ENCODE results near the gene FAM149A.
A peak's percentile ranks its signal among the peaks of the same experiment; 100 is the strongest.

FAM149A gene

GRCh38 chr4:186107947-186108346 is 3.4 kb downstream of the FAM149A start:
- DNase-seq: no peak

DNA sequence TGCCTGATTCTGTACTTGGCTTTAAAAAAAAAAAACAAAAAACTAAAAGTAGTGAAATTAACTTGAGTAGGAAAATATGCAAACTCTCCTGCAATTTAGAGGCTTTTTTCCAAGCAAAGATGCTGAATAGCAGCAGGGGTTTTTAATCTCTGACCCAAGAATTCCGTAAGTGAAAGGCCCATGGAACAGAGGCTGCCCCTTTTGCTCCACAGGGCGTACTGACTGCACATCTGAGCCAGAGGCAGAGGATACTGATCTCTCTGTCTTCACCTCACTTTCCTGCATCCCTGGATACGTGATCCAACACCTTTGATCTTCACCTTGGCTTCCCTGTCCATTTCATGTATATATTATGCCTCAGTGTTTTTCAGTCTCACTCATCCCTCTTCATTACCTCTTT is 3.9 kb downstream of the FAM149A start:
- DNase-seq: no peak

DNA sequence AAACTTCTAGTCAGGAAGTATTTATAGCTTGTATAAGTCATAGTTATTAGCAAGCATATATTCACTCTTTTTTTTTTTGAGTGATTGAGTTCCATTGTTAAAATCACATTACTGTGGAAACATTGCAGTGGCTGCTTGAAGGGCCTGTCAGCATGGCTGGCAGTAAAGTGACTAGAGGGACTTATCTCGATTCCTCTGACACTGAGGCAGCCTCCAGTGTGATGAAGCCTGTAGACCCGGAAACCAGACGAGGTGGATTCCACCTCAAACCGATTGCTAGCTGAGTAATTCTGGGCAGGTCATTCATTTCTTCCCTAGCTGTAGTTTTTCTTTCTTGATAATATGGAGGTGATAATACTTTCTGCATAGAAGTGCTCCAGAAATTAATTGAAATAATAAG is 4.7 kb downstream of the FAM149A start:
- no peak for DNase-seq

DNA sequence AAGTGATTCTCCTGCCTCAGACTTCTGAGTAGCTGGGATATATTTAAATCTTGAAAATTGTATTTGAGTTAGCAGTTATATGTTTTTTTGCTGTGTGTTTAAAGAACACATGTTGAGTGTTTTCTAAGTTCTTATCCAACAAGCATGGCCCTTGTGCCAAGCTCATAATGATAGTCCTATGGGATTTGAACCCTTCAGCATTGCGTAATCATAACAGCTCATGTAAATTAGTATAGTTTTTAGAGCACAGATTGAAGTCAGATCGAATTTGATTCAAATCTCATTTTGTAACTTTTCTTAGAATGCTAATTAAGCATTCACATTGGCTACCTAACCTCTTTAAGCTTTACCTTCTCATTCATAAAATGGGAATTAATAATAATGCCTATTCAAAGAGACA is 12.2 kb downstream of the FAM149A start:
- DNase-seq: no peak

- no peak for DNase-seq
These were observed 14.1 kb downstream of the FAM149A start for GRCh38 chr4:186118582-186118981.

DNA sequence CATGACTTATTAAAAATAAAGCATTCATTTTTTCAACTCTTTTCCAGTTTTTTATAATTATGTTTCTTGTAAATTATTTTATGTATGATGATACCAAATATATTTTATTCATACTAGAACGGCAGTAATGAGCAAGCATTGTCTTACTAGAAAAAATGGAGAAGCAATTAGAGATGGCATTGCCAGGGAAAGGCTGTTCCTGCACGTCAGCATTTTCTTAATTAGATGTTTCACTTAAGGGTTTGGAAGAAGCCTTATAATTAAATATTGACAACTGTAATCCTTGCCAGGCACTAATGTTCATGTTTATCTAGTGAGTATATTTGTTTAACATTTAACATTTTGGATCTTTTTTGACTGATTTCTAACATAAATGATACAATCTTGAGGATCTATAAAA is 16.6 kb downstream of the FAM149A start:
- no peak for DNase-seq

DNA sequence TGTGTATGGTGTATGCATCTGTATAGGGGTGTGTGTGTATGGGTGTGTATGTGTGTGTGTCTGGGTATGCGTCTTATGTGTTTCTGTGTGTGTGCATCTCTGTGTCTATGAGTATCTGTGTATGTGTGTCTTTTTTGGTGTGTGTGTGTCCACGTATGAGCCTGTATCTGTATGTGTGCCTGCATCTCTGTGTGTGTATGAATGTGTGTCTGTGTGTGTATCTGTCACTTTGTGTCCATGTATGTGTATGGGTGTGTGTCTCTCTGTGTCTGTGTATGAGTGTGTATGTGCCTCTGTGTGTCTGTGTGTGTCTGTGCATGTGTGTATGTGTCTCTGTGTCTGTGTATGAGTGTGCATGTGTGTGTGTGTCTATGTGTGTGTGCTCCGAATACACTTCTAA is 24.3 kb downstream of the FAM149A start:
- no peak for DNase-seq

GRCh38 chr4:186131935-186132334 is 27.4 kb downstream of the FAM149A start:
- DNase-seq: no peak

DNA sequence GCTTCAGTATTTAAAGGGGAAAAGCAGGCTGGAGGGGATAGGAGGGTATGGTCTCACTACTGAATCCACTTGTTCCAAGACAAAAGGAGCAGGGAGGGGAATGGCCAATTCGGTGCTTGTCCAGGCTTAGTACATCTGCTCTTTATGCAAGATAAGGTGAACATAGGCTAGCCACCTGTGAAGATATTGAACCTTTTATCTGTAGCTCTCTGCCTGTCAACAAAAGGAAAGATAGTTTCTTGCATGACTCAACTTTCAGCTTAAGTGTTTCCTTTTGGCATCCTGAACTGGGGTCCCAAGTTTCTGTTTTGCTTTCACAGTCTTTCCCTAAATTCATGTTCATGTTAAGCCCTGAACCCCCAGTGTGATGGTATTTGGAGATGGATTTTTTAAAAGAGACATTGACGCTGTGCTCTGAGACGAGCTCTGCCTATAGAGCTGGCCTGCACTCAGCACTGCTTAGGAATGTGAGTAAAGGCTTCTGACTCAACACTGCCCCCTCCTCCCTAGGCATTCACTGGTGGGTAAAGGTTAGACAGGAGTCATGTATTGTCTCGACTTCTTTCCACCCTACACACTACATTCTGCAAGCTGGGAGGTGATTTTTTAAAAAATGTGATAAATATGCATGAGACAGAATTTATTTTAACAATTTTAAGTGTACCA is 28.2 kb downstream of the FAM149A start:
- DNase-seq: no peak

- peak; percentile 61 for DNase-seq
These were observed 29.8 kb downstream of the FAM149A start for GRCh38 chr4:186134257-186134656.

DNA sequence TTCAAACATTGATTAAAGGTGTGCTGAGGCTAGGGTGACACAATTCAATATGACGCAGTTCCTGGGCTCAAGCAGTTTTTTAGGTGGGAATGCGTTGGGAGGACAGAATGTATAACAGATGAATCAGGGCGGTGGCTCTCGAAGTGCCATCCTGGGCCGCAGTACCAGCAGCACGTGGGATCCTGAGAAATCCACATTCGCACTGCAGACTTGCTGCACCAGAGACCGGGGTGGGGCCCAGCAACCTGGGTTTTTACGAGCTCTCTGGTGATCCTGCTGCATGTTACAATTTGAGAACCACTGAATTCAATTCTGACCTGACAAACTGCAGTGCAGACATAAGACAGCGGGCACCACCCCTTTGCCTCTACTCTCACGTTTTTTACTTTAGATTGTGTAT is 30.4 kb downstream of the FAM149A start:
- no peak for DNase-seq

- no peak for DNase-seq
These were observed 32.8 kb downstream of the FAM149A start for GRCh38 chr4:186137196-186137794.

GRCh38 chr4:186144198-186144945 is 39.9 kb downstream of the FAM149A start:
- DNase-seq: peak; percentile 18

DNA sequence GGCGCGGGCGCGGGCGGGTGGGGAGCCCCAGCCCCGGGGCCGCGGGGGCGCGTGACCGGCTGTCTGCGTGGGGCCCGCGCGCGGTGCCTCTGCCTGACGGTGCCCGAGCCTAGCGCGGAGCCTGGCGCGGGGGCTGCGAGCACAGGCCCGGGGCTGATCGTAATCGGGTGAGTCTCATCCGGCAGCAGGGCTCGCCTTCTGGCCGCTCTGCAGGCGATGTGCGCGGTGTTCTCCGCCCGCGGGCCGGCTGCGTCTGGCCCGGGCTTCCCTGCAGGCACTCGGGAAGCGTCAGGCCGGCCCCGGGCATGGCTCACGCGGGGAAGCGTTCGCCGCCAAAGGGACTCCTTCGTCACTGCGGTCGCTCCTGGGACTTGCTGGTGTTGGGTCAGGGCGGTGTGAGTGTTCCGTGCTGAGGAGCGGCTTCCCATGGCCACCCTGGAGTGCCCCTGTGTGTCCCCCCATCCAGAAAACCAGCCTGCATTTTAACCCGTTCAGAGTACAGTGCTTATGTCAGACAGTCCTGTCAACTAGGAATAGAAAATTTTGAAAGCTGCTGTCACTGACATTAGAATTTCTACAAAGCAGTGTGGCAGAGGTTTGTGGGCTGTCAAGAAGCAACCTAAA is 40.6 kb downstream of the FAM149A start:
- DNase-seq: peak; percentile 23

GRCh38 chr4:186146458-186146857 is 42.0 kb downstream of the FAM149A start:
- DNase-seq: no peak

GRCh38 chr4:186148336-186148975 is 44.0 kb downstream of the FAM149A start:
- no peak for DNase-seq

GRCh38 chr4:186149872-186150271 is 45.4 kb downstream of the FAM149A start:
- DNase-seq: no peak

GRCh38 chr4:186150926-186151325 is 46.4 kb downstream of the FAM149A start:
- no peak for DNase-seq

- no peak for DNase-seq
These were observed 47.0 kb downstream of the FAM149A start for GRCh38 chr4:186151499-186151898.

DNA sequence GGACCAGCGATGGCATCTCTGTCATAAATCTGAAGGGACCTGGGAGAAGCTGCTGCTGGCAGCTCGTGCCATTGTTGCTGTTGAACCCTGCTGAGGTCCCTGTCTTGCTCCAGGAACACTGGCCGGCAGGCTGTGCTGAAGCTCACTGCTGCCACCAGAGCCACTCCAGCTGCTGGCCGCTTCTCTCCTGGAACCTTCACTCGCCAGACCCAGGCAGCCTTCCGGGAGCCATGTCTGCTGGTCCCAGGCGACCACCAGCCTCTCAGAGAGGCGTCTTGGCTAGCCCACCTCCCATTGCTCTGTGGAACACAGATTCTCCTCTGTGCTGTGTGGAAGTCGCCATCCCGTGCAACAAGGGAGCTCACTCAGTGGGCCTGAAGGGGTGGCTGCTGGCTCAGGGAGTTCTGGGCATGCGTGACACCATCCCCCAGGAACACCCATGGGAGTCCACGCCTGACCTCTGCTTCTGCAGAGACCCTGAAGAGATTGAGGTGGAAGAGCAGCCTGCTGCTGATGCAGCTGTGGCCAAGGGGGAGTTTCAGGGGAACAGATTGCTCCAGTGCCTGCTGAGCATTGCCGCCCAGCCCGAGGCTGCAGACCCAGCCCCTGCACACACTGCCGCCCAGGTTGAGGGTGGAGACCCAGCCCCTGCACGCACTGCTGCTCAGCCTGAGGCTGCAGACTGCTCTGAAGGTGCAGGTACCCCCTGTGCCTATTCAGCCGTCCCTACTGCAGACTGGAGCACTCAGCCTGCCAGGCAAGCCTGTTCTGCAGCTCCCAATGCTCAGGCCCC is 53.7 kb downstream of the FAM149A start:
- DNase-seq: no peak

DNA sequence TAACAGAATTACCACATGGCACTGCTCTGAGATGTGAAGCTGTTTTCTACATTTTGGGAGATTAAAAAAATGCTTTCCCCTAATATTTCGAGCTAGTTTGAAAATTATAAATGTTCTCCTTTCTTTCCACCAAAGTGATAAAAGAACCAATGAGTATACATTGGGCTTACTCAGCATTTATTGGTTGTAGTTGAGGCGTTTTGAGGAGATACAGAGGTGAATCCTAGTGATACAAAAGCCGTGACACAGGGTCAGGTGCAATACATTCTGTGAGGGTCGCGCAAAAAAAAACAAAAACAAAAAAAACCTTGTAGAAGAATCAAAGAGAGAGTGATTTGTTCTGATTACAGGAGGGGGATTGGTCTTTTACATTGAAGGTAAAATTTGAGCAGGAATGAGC is 54.5 kb downstream of the FAM149A start:
- DNase-seq: no peak

DNA sequence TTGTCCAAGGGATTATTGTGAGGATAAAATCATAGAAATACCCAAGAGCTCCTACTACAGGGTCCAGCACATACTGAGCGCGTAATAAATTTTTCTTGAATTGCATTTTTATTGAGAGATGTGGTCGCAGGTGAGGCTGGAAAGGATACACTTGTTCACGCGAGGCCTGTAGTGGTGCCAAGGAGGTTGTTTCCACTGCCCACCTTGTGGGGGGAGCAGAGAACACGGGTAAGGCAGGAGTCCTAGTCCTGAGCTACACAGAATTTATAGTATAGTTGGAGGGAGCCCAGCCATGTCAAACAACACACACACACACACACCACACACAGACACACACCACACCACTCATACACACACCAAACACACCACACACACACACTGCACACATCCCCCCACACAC is 55.1 kb downstream of the FAM149A start:
- no peak for DNase-seq

All from activated CD4-positive, alpha-beta T cell treated with anti-CD3 and anti-CD28 coated beads, Interleukin-2, Interleukin-6, amounts not matched to agents 100 ng/mL and 50 ng/mL, durations not matched to agents 16 hours and 8 hours (primary cell).